K562 (cell line): ENCODE results near the gene SYT1. TPM values are rescaled to one million over a fixed set of nuclear protein-coding genes. Genes with fewer than 3 reads are reported as not detected.

ENCODE experiments used
- ATAC-seq: fragments of 200-7000 bp; cut with Tn5 transposase; 3 replicates; pipeline ENCODE4 v1.9.1; 2020; ENCODE audit warnings: moderate library complexity
- BruUV-seq: library from RNA; stranded (reverse); fragments of 400-500 nt; replicated peaks from 2 replicates; lab custom pipeline; 2021; lab: Mats Ljungman, UMichigan
- CTCF ChIA-PET: fragments of 300-600 bp; formaldehyde crosslinking; extraction: SDS; loops from one replicate; lab custom pipeline; 2021; ENCODE audit warnings: low intra/inter-chr PET ratio; lab: Yijun Ruan, JAX
- POLR2A ChIA-PET: fragments of 300-600, 350-650 bp; sonication (Branson Sonifier 250); formaldehyde crosslinking; extraction: SDS; loops from one replicate; lab custom pipeline; 2021; ENCODE audit warnings: antibody characterized with exemption, inconsistent platforms; lab: Yijun Ruan, JAX
- DNase-seq, 4 experiments: peaks; one replicate each; pipeline versions ENCODE4 v3.0.0 to v3.0.0-alpha.2; 2011 to 2018; ENCODE audit warnings: low spot score in 3 of 4, mixed read lengths in 3 of 4; ENCODE audit errors: extremely low read depth in 1 of 4
- FAIRE-seq: peaks from 2 replicates; lab custom pipeline; 2011; peaks lifted over from hg19 to GRCh38; lab: Jason Lieb, UNC
- H2AFZ ChIP-seq: 2 replicates; pipeline ENCODE4 v1.6.0; 2011; ENCODE audit warnings: low read depth, low read length, control low read depth, inconsistent platforms
- H3K27ac ChIP-seq: fragments of 200-600 bp; 3 replicates; pipeline ENCODE4 v1.8.0; 2011; ENCODE audit warnings: low read depth, mild to moderate bottlenecking, control low read depth, inconsistent platforms, low read length, moderate library complexity, mixed read lengths; ENCODE audit errors: extremely low read depth
- H3K27me3 ChIP-seq, 2 experiments: fragments of 300-600 bp in 1 of 2; 2 replicates in 1 of 2; 3 replicates in 1 of 2; pipeline versions ENCODE4 v1.6.0 to v1.8.0; 2011; ENCODE audit warnings: inconsistent platforms in 2 of 2, low read length in 2 of 2, mild to moderate bottlenecking in 1 of 2, mixed read lengths in 1 of 2, moderate library complexity in 1 of 2; ENCODE audit not compliant: control insufficient read depth in 2 of 2, insufficient read depth in 2 of 2
- H3K36me3 ChIP-seq: fragments of 300-600 bp; 3 replicates; pipeline ENCODE4 v1.8.0; 2011; ENCODE audit warnings: mild to moderate bottlenecking, low read length, inconsistent platforms; ENCODE audit not compliant: control insufficient read depth, insufficient read depth
- H3K4me1 ChIP-seq, 2 experiments: fragments of 200-600 bp in 1 of 2; replicated peaks in 1 of 2; 2 replicates in 1 of 2; 3 replicates in 1 of 2; pipeline versions ENCODE4 v1.5.1 to v1.8.0; 2011; ENCODE audit warnings: inconsistent platforms in 2 of 2, low read length in 2 of 2, mild to moderate bottlenecking in 1 of 2, mixed read lengths in 1 of 2, moderate library complexity in 1 of 2; ENCODE audit not compliant: control insufficient read depth in 2 of 2, insufficient read depth in 2 of 2
- H3K4me2 ChIP-seq: 2 replicates; pipeline ENCODE4 v1.6.1; 2011; ENCODE audit warnings: low read length, control low read depth, inconsistent platforms, mixed read lengths; ENCODE audit not compliant: insufficient read depth
- H3K4me3 ChIP-seq: fragments of 200-600 bp; sonication (generic), shearing (Covaris generic); 2 replicates; pipeline ENCODE4 v1.5.1; 2016; ENCODE audit warnings: control low read depth, inconsistent platforms
- H3K79me2 ChIP-seq: fragments of 200-600 bp; 3 replicates; pipeline ENCODE4 v1.8.0; 2011; ENCODE audit warnings: low read length, inconsistent platforms; ENCODE audit not compliant: control insufficient read depth, insufficient read depth
- H3K9ac ChIP-seq, 2 experiments: 2 replicates each; pipeline versions ENCODE4 v1.6.0 to v1.6.1; 2011; ENCODE audit warnings: low read depth in 2 of 2, low read length in 2 of 2, control low read depth in 1 of 2, inconsistent platforms in 1 of 2, mild to moderate bottlenecking in 1 of 2, mixed read lengths in 1 of 2; ENCODE audit not compliant: insufficient read depth in 1 of 2
- H3K9me1 ChIP-seq: one replicate; pipeline ENCODE4 v1.6.0; 2011; ENCODE audit warnings: inconsistent platforms, mild to moderate bottlenecking, low read length, moderate library complexity; ENCODE audit not compliant: control insufficient read depth, insufficient read depth
- H3K9me3 ChIP-seq: replicated peaks from 2 replicates; pipeline ENCODE4 v1.5.1; 2011; ENCODE audit warnings: low read depth, low read length, inconsistent platforms; ENCODE audit not compliant: control insufficient read depth, insufficient read depth
- H4K20me1 ChIP-seq: replicated peaks from 2 replicates; pipeline ENCODE4 v1.6.1; 2011; ENCODE audit warnings: low read length, inconsistent platforms, mixed read lengths; ENCODE audit not compliant: control insufficient read depth, insufficient read depth
- E2F8 ChIP-seq: fragments of 450-650 bp; IDR thresholded peaks from 2 replicates; pipeline ENCODE4 v1.7.1; 2018; ENCODE audit warnings: mild to moderate bottlenecking, low read depth; ENCODE audit not compliant: partially characterized antibody
- FOXA1 ChIP-seq: fragments of 450-650 bp; IDR thresholded peaks from 2 replicates; pipeline ENCODE4 v1.6.1; 2016; ENCODE audit warnings: mild to moderate bottlenecking, borderline replicate concordance
- FOXM1 ChIP-seq, 2 experiments: fragments of 450-650 bp in 1 of 2; sonication (generic) in 1 of 2; formaldehyde crosslinking in 1 of 2; IDR thresholded peaks; 2 replicates each; pipeline versions ENCODE4 v1.6.1 to v1.9.0; 2017 to 2022; ENCODE audit warnings: low read depth in 2 of 2, mild to moderate bottlenecking in 2 of 2, missing genetic modification reagents in 1 of 2, moderate library complexity in 1 of 2
- GATAD2A ChIP-seq: fragments of 450-650 bp; IDR thresholded peaks from 2 replicates; pipeline ENCODE4 v1.6.1; 2017
- HSF4 ChIP-seq: fragments of 250-450 bp; sonication (Bioruptor Pico); IDR thresholded peaks from 2 replicates; pipeline ENCODE4 v2.1.2; 2022; ENCODE audit warnings: mild to moderate bottlenecking, moderate library complexity, borderline replicate concordance
- MTA3 ChIP-seq: fragments of 450-650 bp; formaldehyde crosslinking; IDR thresholded peaks from 2 replicates; pipeline ENCODE4 v1.6.1; 2017; ENCODE audit warnings: mild to moderate bottlenecking, borderline replicate concordance
- POLR2G ChIP-seq: fragments of 200-400 bp; formaldehyde crosslinking; IDR thresholded peaks from 2 replicates; pipeline ENCODE4 v1.6.1; 2017; ENCODE audit warnings: low read depth, mild to moderate bottlenecking, antibody characterized with exemption, low read length, moderate library complexity
- ZBTB33 ChIP-seq: sonication (generic); formaldehyde crosslinking; IDR thresholded peaks from 2 replicates; pipeline ENCODE4 v1.8.1; 2023; ENCODE audit warnings: mild to moderate bottlenecking, missing genetic modification reagents
- ZKSCAN1 ChIP-seq: fragments of 150-350 bp; IDR thresholded peaks from 2 replicates; pipeline ENCODE4 v1.6.1; 2016; ENCODE audit warnings: low read depth, low read length
- ZNF121 ChIP-seq: sonication (generic); formaldehyde crosslinking; conservative IDR thresholded peaks from 2 replicates; pipeline ENCODE4 v1.8.0; 2022; ENCODE audit warnings: missing genetic modification reagents
- ZNF41 ChIP-seq: fragments of 250-450 bp; sonication (Bioruptor Pico); conservative IDR thresholded peaks from 2 replicates; pipeline ENCODE4 v1.4.0; 2020; ENCODE audit warnings: mild to moderate bottlenecking
- WGBS: fragments of 100-300 bp; shearing (Covaris generic); methylation state at CpG from one replicate; pipeline ENCODE4 v1.1.6; 2016; ENCODE audit warnings: low coverage, mixed read lengths; ENCODE audit not compliant: insufficient coverage; ENCODE audit errors: missing lambda C conversion rate; 5-methylcytosine and 5-hydroxymethylcytosine counted together
- in situ Hi-C: fragments of 300-500 bp; cut with MboI; formaldehyde crosslinking; loops from 4 replicates; pipeline ENCODE4 v1.15.0; 2018; ENCODE audit warnings: inconsistent platforms, mixed read lengths
- intact Hi-C: fragments of 100-400 bp; cut with micrococcal nuclease; formaldehyde crosslinking; loops from 2 replicates; pipeline ENCODE4 v1.14.2; 2022
- polyA plus RNA-seq, 8 experiments: library from polyadenylated mRNA; depleted of rRNA in 4 of 8; stranded (reverse) in 5 of 8; unstranded in 3 of 8; fragments of >200 nt; fragmentation: Nextera tagmentation in 2 of 8; fragmentation: Illumina TruSeq in 1 of 8; extraction: Ambion mirVana in 2 of 8; extraction: Trizol in 1 of 8; gene quantifications; 2 replicates each; pipeline versions ENCODE4 v1.2.1 to v1.2.3, GENCODE V29; 2011 to 2014; ENCODE audit warnings: inconsistent platforms in 1 of 8, missing spikeins in 1 of 8
- total RNA-seq, 7 experiments: library from RNA; depleted of rRNA in 6 of 7; stranded (reverse); fragments of >200 nt in 6 of 7; fragmentation: Illumina TruSeq in 2 of 7; extraction: Trizol in 2 of 7; gene quantifications; 2 replicates each; pipeline versions ENCODE4 v1.2.1 to v1.2.3, GENCODE V29; 2011 to 2021; ENCODE audit warnings: low replicate concordance in 1 of 7
- TF ChIP-seq, protein P1 (sequence below): fragments of 250-450 bp; sonication (Bioruptor Pico); IDR thresholded peaks from 2 replicates; pipeline ENCODE4 v1.8.0; 2021; ENCODE audit warnings: moderate library complexity, mild to moderate bottlenecking, inconsistent platforms
- TF ChIP-seq, protein P2 (sequence below): sonication (generic); formaldehyde crosslinking; IDR thresholded peaks from 2 replicates; pipeline ENCODE4 v1.9.0; 2022; ENCODE audit warnings: mild to moderate bottlenecking, missing genetic modification reagents

SYT1 gene
- total and polyA plus RNA-seq, 9 of the 15 experiments (the other 6 are each of a cell fraction or from before 2014, with no cell fraction given), result 0.03 to 0.13 (median 0.07) TPM; not detected in 4

- TF ChIP-seq ZNF41 (CRISPR knock-in tag), result no peak
- no peak for TF ChIP-seq E2F8
- no peak for TF ChIP-seq MTA3
- TF ChIP-seq, protein P1, sequence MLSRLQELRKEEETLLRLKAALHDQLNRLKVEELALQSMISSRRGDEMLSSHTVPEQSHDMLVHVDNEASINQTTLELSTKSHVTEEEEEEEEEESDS (CRISPR knock-in tag), result no peak
Measured at GRCh38 chr12:79283364-79283763, 418.8 kb downstream of the SYT1 start (continued).

- FAIRE-seq, result no peak
- in situ Hi-C loops, result no loop called here
Measured at GRCh38 chr12:79288911-79289310, 424.3 kb downstream of the SYT1 start.

More at GRCh38 chr12:79288911-79289310, 424.3 kb downstream of the SYT1 start:
- POLR2A ChIA-PET, result no interaction called here
- no peaks in the 10 kb centered on the region for H3K9me1 ChIP-seq
- WGBS, result 7% methylated on average over 3 of the region's 3 CpGs
- H3K27ac ChIP-seq, result no peak overlapping the region
- CTCF ChIA-PET, result no interaction called here
- no peak overlapping the region for H2AFZ ChIP-seq
- DNase-seq, result no peak
- H3K9me3 ChIP-seq, result no peaks in the 10 kb centered on the region
- no peak overlapping the region for H3K9ac ChIP-seq
- no peak overlapping the region for H3K4me2 ChIP-seq
- TF ChIP-seq ZNF121 (CRISPR knock-in tag), result no peak
- TF ChIP-seq FOXA1, result no peak
- TF ChIP-seq ZKSCAN1, result no peak
- TF ChIP-seq, protein P2, sequence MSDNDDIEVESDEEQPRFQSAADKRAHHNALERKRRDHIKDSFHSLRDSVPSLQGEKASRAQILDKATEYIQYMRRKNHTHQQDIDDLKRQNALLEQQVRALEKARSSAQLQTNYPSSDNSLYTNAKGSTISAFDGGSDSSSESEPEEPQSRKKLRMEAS (CRISPR knock-in tag), result no peak
- no peak for TF ChIP-seq GATAD2A
- TF ChIP-seq POLR2G, result no peak
- TF ChIP-seq ZBTB33 (CRISPR knock-in tag), result no peak
- no peak for TF ChIP-seq FOXM1 (IDR thresholded peaks at IDR 0.05; ENCODE audit: low read depth)
- TF ChIP-seq FOXM1 (CRISPR knock-in tag; IDR thresholded peaks at IDR 0.05; ENCODE audit: low read depth), result no peak
- no peak for TF ChIP-seq HSF4
- ATAC-seq, result no peak
- H4K20me1 ChIP-seq, result no peaks in the 10 kb centered on the region
- H3K4me3 ChIP-seq, result no peak overlapping the region
- H3K4me1 ChIP-seq, result no peaks in the 10 kb centered on the region
- intact Hi-C loops, result no loop called here
- no peaks in the 10 kb centered on the region for H3K36me3 ChIP-seq
- H3K27me3 ChIP-seq, result no peaks in the 10 kb centered on the region
- no TSS peak for BruUV-seq
- H3K79me2 ChIP-seq, result no peaks in the 10 kb centered on the region
